SK-N-SH (cell line): ENCODE results near the gene OR51E1. TPM values are rescaled to one million over a fixed set of nuclear protein-coding genes. Genes with fewer than 3 reads are reported as not detected.

ENCODE experiments used
- CTCF ChIA-PET: fragments of 300-600, 350-600 bp; formaldehyde crosslinking; extraction: SDS; loops from one replicate; lab custom pipeline; 2021; lab: Yijun Ruan, JAX
- POLR2A ChIA-PET: fragments of 350-600 bp; sonication (Branson Sonifier 250); formaldehyde crosslinking; extraction: SDS; loops from one replicate; lab custom pipeline; 2020; ENCODE audit warnings: antibody characterized with exemption, inconsistent platforms; lab: Yijun Ruan, JAX
- DNase-seq: peaks from one replicate; pipeline ENCODE4 v3.0.0; 2012
- H2AFZ ChIP-seq: fragments of 200-600 bp; sonication (generic); 2 replicates; pipeline ENCODE4 v1.8.1; 2016; ENCODE audit warnings: antibody characterized with exemption, mild to moderate bottlenecking, low read depth
- H3F3A ChIP-seq: fragments of 200-600 bp; sonication (generic); replicated peaks from 2 replicates; pipeline ENCODE3; 2016; ENCODE audit warnings: antibody characterized with exemption, mild to moderate bottlenecking; ENCODE audit not compliant: insufficient read depth
- H3K27ac ChIP-seq, 2 experiments: fragments of 200-500 bp in 1 of 2; fragments of 200-600 bp in 1 of 2; sonication (Bioruptor generic) in 1 of 2; sonication (generic), shearing (Covaris generic) in 1 of 2; 2 replicates each; pipeline versions ENCODE4 v1.5.1 to v1.6.1; 2014 to 2016; ENCODE audit warnings: low read depth in 2 of 2, inconsistent platforms in 1 of 2, low read length in 1 of 2, mild to moderate bottlenecking in 1 of 2, mixed read lengths in 1 of 2
- H3K27me3 ChIP-seq: fragments of 200-600 bp; sonication (generic), shearing (Covaris generic); 2 replicates; pipeline ENCODE4 v1.6.1; 2016; ENCODE audit warnings: mixed run types; ENCODE audit not compliant: insufficient read depth
- H3K36me3 ChIP-seq, 2 experiments: fragments of 200-500 bp in 1 of 2; fragments of 200-600 bp in 1 of 2; sonication (Bioruptor generic) in 1 of 2; sonication (generic) in 1 of 2; replicated peaks in 1 of 2; 2 replicates each; pipeline versions ENCODE3 to v1.5.1; 2014 to 2016; ENCODE audit warnings: low read length in 1 of 2, mild to moderate bottlenecking in 1 of 2; ENCODE audit not compliant: insufficient read depth in 2 of 2, control insufficient read depth in 1 of 2
- H3K4me1 ChIP-seq, 2 experiments: fragments of 200-500 bp in 1 of 2; fragments of 200-600 bp in 1 of 2; sonication (Bioruptor generic) in 1 of 2; sonication (generic), shearing (Covaris generic) in 1 of 2; 2 replicates each; pipeline versions ENCODE4 v1.5.1 to v1.6.1; 2014 to 2016; ENCODE audit warnings: low read depth in 1 of 2, low read length in 1 of 2, mixed run types in 1 of 2; ENCODE audit not compliant: insufficient read depth in 2 of 2, control insufficient read depth in 1 of 2
- H3K4me2 ChIP-seq: fragments of 200-600 bp; sonication (generic), shearing (Covaris generic); 2 replicates; pipeline ENCODE4 v1.6.1; 2017; ENCODE audit warnings: mixed run types
- H3K4me3 ChIP-seq, 2 experiments: fragments of 200-500 bp in 1 of 2; fragments of 200-600 bp in 1 of 2; sonication (Bioruptor generic) in 1 of 2; sonication (generic), shearing (Covaris generic) in 1 of 2; 2 replicates each; pipeline versions ENCODE4 v1.5.1 to v1.8.1; 2014 to 2016; ENCODE audit warnings: low read depth in 2 of 2, inconsistent platforms in 1 of 2, low read length in 1 of 2, mild to moderate bottlenecking in 1 of 2, mixed read lengths in 1 of 2, moderate library complexity in 1 of 2
- H3K79me2 ChIP-seq: fragments of 200-600 bp; sonication (generic); 2 replicates; pipeline ENCODE4 v1.8.1; 2017; ENCODE audit warnings: mild to moderate bottlenecking; ENCODE audit not compliant: insufficient read depth
- H3K9ac ChIP-seq: fragments of 200-600 bp; sonication (generic); 2 replicates; pipeline ENCODE4 v1.6.1; 2017; ENCODE audit warnings: mixed run types
- H3K9me2 ChIP-seq: fragments of 200-600 bp; sonication (generic); 2 replicates; pipeline ENCODE4 v1.6.1; 2017; ENCODE audit warnings: mixed run types
- H3K9me3 ChIP-seq: fragments of 200-600 bp; sonication (generic); 2 replicates; pipeline ENCODE4 v1.6.1; 2017; ENCODE audit warnings: mixed run types, mild to moderate bottlenecking, moderate library complexity
- H4K20me1 ChIP-seq: fragments of 200-600 bp; sonication (generic); 2 replicates; pipeline ENCODE4 v1.6.1; 2017; ENCODE audit warnings: mild to moderate bottlenecking, mixed run types; ENCODE audit not compliant: insufficient read depth
- CHD2 ChIP-seq: fragments of 150-350 bp; IDR thresholded peaks from 2 replicates; pipeline ENCODE4 v1.6.1; 2018; ENCODE audit warnings: low read length; ENCODE audit not compliant: partially characterized antibody
- FOXJ3 ChIP-seq: sonication (generic); formaldehyde crosslinking; IDR thresholded peaks from 2 replicates; pipeline ENCODE4 v1.5.1; 2020; ENCODE audit warnings: mild to moderate bottlenecking, missing genetic modification reagents
- GATA2 ChIP-seq: sonication (generic); formaldehyde crosslinking; IDR thresholded peaks from 2 replicates; pipeline ENCODE4 v1.5.0; 2020; ENCODE audit warnings: mild to moderate bottlenecking, missing genetic modification reagents
- IRF3 ChIP-seq: fragments of 150-350 bp; IDR thresholded peaks from 2 replicates; pipeline ENCODE4 v1.6.1; 2016; ENCODE audit warnings: mild to moderate bottlenecking, low read depth, low read length
- MEF2A ChIP-seq: IDR thresholded peaks from 2 replicates; pipeline ENCODE4 v1.4.0; 2012; ENCODE audit warnings: low read depth, borderline replicate concordance
- POLR2AphosphoS5 ChIP-seq: IDR thresholded peaks from 2 replicates; pipeline ENCODE4 v1.6.1; 2012; ENCODE audit warnings: low read depth, low read length
- RCOR1 ChIP-seq: fragments of 150-350 bp; IDR thresholded peaks from 2 replicates; pipeline ENCODE4 v1.6.1; 2017; ENCODE audit warnings: antibody characterized with exemption, low read length
- RXRA ChIP-seq: IDR thresholded peaks from 2 replicates; pipeline ENCODE4 v1.4.0; 2012; ENCODE audit warnings: low read depth, mild to moderate bottlenecking, borderline replicate concordance
- SIN3A ChIP-seq: IDR thresholded peaks from 2 replicates; pipeline ENCODE4 v1.6.1; 2012; ENCODE audit warnings: low read depth, mild to moderate bottlenecking, low read length, moderate library complexity, borderline replicate concordance
- SMC3 ChIP-seq: IDR thresholded peaks from 2 replicates; pipeline ENCODE4 v1.6.1; 2012; ENCODE audit warnings: low read depth, low read length, improper control_type of control experiment
- TAF1 ChIP-seq: IDR thresholded peaks from 2 replicates; pipeline ENCODE4 v1.6.1; 2012; ENCODE audit warnings: low read depth, mild to moderate bottlenecking, low read length, moderate library complexity, borderline replicate concordance
- TEAD4 ChIP-seq: IDR thresholded peaks from 2 replicates; pipeline ENCODE4 v1.4.0; 2012; ENCODE audit warnings: mild to moderate bottlenecking, borderline replicate concordance; ENCODE audit not compliant: insufficient read depth
- USF1 ChIP-seq: IDR thresholded peaks from 2 replicates; pipeline ENCODE4 v1.4.0; 2012; ENCODE audit warnings: low read depth, borderline replicate concordance
- YY1 ChIP-seq: IDR thresholded peaks from 2 replicates; pipeline ENCODE4 v1.4.0; 2012; ENCODE audit warnings: low read depth, mild to moderate bottlenecking
- WGBS: methylation state at CpG from one replicate; pipeline ENCODE4 v1.1.6; 2017; ENCODE audit warnings: low lambda C conversion rate; 5-methylcytosine and 5-hydroxymethylcytosine counted together
- polyA plus RNA-seq, 3 experiments: library from polyadenylated mRNA; depleted of rRNA; stranded (reverse); fragments of >200 nt; gene quantifications; 2 replicates each; pipeline ENCODE4 v1.2.3, GENCODE V29; 2012

OR51E1 gene
- polyA plus RNA-seq, 1 of the 3 experiments (the other 2 are of a cell fraction) = not detected

DNA sequence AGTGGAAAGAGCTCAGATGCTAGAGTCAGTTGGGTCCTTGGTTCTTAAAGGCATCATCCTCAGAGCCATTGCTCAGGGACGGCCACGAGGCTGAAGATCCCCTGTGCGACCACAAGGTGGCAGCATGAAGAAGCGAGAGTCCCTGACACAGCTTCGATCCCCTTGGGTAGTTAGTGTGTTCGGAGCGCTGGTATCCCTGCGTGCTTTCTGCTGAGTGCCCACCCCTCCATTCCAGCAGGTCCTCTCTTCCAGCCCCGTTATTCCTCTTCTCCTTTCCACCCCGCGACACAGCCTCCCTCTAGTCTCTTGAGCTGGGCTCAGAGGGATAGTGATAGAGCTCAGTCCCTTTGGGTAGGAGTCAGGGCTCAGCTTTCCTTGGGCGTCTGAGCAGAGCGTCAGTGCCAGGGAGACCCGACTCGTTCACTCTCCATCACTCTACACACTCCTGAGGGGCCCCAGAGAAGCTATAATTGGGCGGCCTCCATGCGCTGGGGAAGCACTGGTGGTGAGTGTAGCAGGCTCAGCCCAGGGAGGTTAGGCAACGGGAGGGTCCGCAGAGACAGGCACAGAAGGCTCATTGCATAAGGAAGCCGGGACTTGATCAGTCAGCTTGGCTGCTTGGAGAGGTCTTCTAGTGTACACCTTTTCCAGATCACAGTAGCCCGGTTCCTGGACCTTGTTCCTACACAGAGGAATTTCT is 6.7 kb upstream of the OR51E1 start, which contains the start of gene OR51D1 (continued):
- TF ChIP-seq TEAD4 = no peak
- TF ChIP-seq CHD2 = no peak
- TF ChIP-seq IRF3 = no peak
- no peak for TF ChIP-seq YY1
- peak; percentile 88 for TF ChIP-seq SMC3
- no peak for TF ChIP-seq GATA2 (CRISPR knock-in tag)
- TF ChIP-seq RXRA = no peak
- TF ChIP-seq TAF1 = no peak

GRCh38 chr11:4637662-4638047 is 6.1 kb upstream of the OR51E1 start:
- CTCF ChIA-PET = interaction anchor here (0.7 to 2.9 kb wide), 15 partner anchors 9 to 450 kb away, joined by 3 to 44 read pairs (median 5); no protein-coding TSS in a partner anchor
- H4K20me1 ChIP-seq = no peaks in the 10 kb centered on the region
- H3K9me2 ChIP-seq = no peaks in the 10 kb centered on the region
- H3K4me2 ChIP-seq = no peak overlapping the region
- DNase-seq = no peak
- TF ChIP-seq IRF3 = no peak
- TF ChIP-seq RXRA = no peak
- no peak for TF ChIP-seq SIN3A
- no peak for TF ChIP-seq MEF2A
- TF ChIP-seq FOXJ3 = no peak
- no peak for TF ChIP-seq TAF1
- TF ChIP-seq RCOR1 = no peak
- TF ChIP-seq, all 33 proteins: peak for 0
- H3F3A ChIP-seq = no peaks in the 10 kb centered on the region
- POLR2A ChIA-PET = no interaction called here
- H3K4me1 ChIP-seq = no peaks in the 10 kb centered on the region; a peak in 1 of 4 replicates
- peaks cover 24% of the 10 kb centered on the region for H3K27me3 ChIP-seq
- WGBS = 6% methylated on average over 3 of the region's 3 CpGs
- H3K36me3 ChIP-seq = no peaks in the 10 kb centered on the region
- no peaks in the 10 kb centered on the region for H3K9me3 ChIP-seq
- no peaks in the 10 kb centered on the region for H3K79me2 ChIP-seq
- H3K4me3 ChIP-seq = no peak overlapping the region
- H3K27ac ChIP-seq = no peak overlapping the region
- no peak overlapping the region for H3K9ac ChIP-seq
- no peak overlapping the region for H2AFZ ChIP-seq

DNA sequence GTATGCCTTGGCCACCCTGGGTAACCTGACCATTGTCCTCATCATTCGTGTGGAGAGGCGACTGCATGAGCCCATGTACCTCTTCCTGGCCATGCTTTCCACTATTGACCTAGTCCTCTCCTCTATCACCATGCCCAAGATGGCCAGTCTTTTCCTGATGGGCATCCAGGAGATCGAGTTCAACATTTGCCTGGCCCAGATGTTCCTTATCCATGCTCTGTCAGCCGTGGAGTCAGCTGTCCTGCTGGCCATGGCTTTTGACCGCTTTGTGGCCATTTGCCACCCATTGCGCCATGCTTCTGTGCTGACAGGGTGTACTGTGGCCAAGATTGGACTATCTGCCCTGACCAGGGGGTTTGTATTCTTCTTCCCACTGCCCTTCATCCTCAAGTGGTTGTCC is 3.9 kb upstream of the OR51E1 start:
- Histone ChIP-seq H3F3A (no peaks in the 10 kb centered on the region), H3K36me3 (no peaks in the 10 kb centered on the region), H4K20me1 (no peaks in the 10 kb centered on the region), H3K27me3 (peaks cover 27% of the 10 kb centered on the region), H3K4me1 (no peaks in the 10 kb centered on the region; a peak in 1 of 4 replicates), H3K9me3 (no peaks in the 10 kb centered on the region), H3K4me2 (no peak overlapping the region), H2AFZ (no peak overlapping the region), H3K79me2 (no peaks in the 10 kb centered on the region), H3K27ac (no peak overlapping the region), H3K9me2 (no peaks in the 10 kb centered on the region), H3K9ac (no peak overlapping the region), H3K4me3 (no peak overlapping the region)
- TF ChIP-seq MEF2A (no peak), USF1 (no peak), POLR2AphosphoS5 (no peak)
- WGBS = 10% methylated on average over 5 of the region's 6 CpGs
- CTCF ChIA-PET = no interaction called here
- no peak for DNase-seq
- POLR2A ChIA-PET = no interaction called here
